ENCODE measurements around the gene LRRC8D.
"Not testable (repeated sequence)": the region's sequence is repeated elsewhere in the genome, so short reads cannot be mapped to it uniquely, and the experiment has no call there.

DNA sequence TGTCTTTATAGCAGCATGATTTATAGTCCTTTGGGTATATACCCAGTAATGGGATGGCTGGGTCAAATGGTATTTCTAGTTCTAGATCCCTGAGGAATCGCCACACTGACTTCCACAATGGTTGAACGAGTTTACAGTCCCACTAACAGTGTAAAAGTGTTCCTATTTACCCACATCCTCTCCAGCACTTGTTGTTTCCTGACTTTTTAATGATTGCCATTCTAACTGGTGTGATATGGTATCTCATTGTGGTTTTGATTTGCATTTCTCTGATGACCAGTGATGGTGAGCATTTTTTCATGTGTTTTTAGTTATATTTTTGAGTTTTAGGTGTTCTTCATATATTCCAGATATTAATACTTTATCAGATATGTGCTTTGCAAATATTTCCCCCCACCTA, 43.6 kb upstream of the LRRC8D start:
- TF ChIP-seq, protein P1, sequence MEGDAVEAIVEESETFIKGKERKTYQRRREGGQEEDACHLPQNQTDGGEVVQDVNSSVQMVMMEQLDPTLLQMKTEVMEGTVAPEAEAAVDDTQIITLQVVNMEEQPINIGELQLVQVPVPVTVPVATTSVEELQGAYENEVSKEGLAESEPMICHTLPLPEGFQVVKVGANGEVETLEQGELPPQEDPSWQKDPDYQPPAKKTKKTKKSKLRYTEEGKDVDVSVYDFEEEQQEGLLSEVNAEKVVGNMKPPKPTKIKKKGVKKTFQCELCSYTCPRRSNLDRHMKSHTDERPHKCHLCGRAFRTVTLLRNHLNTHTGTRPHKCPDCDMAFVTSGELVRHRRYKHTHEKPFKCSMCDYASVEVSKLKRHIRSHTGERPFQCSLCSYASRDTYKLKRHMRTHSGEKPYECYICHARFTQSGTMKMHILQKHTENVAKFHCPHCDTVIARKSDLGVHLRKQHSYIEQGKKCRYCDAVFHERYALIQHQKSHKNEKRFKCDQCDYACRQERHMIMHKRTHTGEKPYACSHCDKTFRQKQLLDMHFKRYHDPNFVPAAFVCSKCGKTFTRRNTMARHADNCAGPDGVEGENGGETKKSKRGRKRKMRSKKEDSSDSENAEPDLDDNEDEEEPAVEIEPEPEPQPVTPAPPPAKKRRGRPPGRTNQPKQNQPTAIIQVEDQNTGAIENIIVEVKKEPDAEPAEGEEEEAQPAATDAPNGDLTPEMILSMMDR (IDR thresholded peaks at IDR 0.05): not testable (repeated sequence)
- not testable (repeated sequence) for TF ChIP-seq POLR2A (IDR thresholded peaks at IDR 0.05)
